H9 (cell line): ENCODE measurements around the gene ORC2. TPM values are rescaled to one million over a fixed set of nuclear protein-coding genes. Genes with fewer than 3 reads are reported as not detected.

Experiments used
- DNase-seq: peaks from one replicate; pipeline ENCODE4 v3.0.0-alpha.2; 2017
- H2AFZ ChIP-seq: one replicate; pipeline ENCODE4 v1.6.1; 2013; ENCODE audit warnings: mild to moderate bottlenecking, low read length, control low read depth, moderate library complexity
- H2AK5ac ChIP-seq: 2 replicates; pipeline ENCODE4 v1.6.1; 2013; ENCODE audit warnings: low read length, control low read depth, mixed read lengths; ENCODE audit not compliant: insufficient read length
- H2BK120ac ChIP-seq: one replicate; pipeline ENCODE4 v1.6.1; 2013; ENCODE audit warnings: low read depth, mild to moderate bottlenecking, low read length, control low read depth, inconsistent platforms; ENCODE audit not compliant: poor library complexity, severe bottlenecking
- H2BK12ac ChIP-seq: 2 replicates; pipeline ENCODE4 v1.6.1; 2013; ENCODE audit warnings: low read length, control low read depth, mixed read lengths, low read depth; ENCODE audit not compliant: insufficient read length
- H2BK15ac ChIP-seq: 2 replicates; pipeline ENCODE4 v1.6.1; 2013; ENCODE audit warnings: low read depth, low read length, control low read depth
- H2BK20ac ChIP-seq: one replicate; pipeline ENCODE4 v1.6.1; 2013; ENCODE audit warnings: low read depth, mild to moderate bottlenecking, low read length, control low read depth, inconsistent platforms; ENCODE audit not compliant: poor library complexity, severe bottlenecking
- H2BK5ac ChIP-seq: 2 replicates; pipeline ENCODE4 v1.6.1; 2013; ENCODE audit warnings: low read length, control low read depth, mixed read lengths; ENCODE audit not compliant: insufficient read length
- H3K14ac ChIP-seq: 2 replicates; pipeline ENCODE4 v1.6.1; 2013; ENCODE audit warnings: low read length, control low read depth; ENCODE audit not compliant: insufficient read depth
- H3K18ac ChIP-seq: 2 replicates; pipeline ENCODE4 v1.6.1; 2013; ENCODE audit warnings: low read depth, mild to moderate bottlenecking, mixed read lengths, low read length, control low read depth; ENCODE audit not compliant: insufficient read length
- H3K23ac ChIP-seq: 2 replicates; pipeline ENCODE4 v1.6.1; 2013; ENCODE audit warnings: low read length, control low read depth, mixed read lengths, low read depth; ENCODE audit not compliant: insufficient read length
- H3K23me2 ChIP-seq: 2 replicates; pipeline ENCODE4 v1.6.1; 2013; ENCODE audit warnings: low read depth, mild to moderate bottlenecking, mixed read lengths, low read length, control low read depth; ENCODE audit not compliant: insufficient read length, poor library complexity, severe bottlenecking
- H3K27ac ChIP-seq: 2 replicates; pipeline ENCODE4 v1.5.1; 2013; ENCODE audit warnings: low read length, control low read depth, mixed read lengths, low read depth; ENCODE audit not compliant: insufficient read length
- H3K27me3 ChIP-seq: 2 replicates; pipeline ENCODE4 v1.6.1; 2013; ENCODE audit warnings: low read length, control low read depth, inconsistent platforms; ENCODE audit not compliant: insufficient read depth
- H3K4ac ChIP-seq: 2 replicates; pipeline ENCODE4 v1.6.1; 2013; ENCODE audit warnings: low read depth, mild to moderate bottlenecking, control low read depth, inconsistent platforms, low read length, moderate library complexity
- H3K4me1 ChIP-seq: 2 replicates; pipeline ENCODE4 v1.6.1; 2013; ENCODE audit warnings: low read length, control low read depth, inconsistent platforms; ENCODE audit not compliant: insufficient read depth
- H3K4me2 ChIP-seq: 2 replicates; pipeline ENCODE4 v1.6.1; 2013; ENCODE audit warnings: low read length, control low read depth, mixed read lengths; ENCODE audit not compliant: insufficient read length, insufficient read depth
- H3K56ac ChIP-seq: 2 replicates; pipeline ENCODE4 v1.6.1; 2013; ENCODE audit warnings: low read depth, mild to moderate bottlenecking, mixed read lengths, low read length, control low read depth; ENCODE audit not compliant: insufficient read length
- H3K79me1 ChIP-seq: 2 replicates; pipeline ENCODE4 v1.6.1; 2013; ENCODE audit warnings: low read depth, mild to moderate bottlenecking, moderate library complexity, low read length, control low read depth, inconsistent platforms; ENCODE audit not compliant: insufficient read depth, poor library complexity, severe bottlenecking
- H3K79me2 ChIP-seq: 2 replicates; pipeline ENCODE4 v1.6.1; 2013; ENCODE audit warnings: low read length, control low read depth, inconsistent platforms; ENCODE audit not compliant: insufficient read depth
- H3K9ac ChIP-seq: 2 replicates; pipeline ENCODE4 v1.6.1; 2013; ENCODE audit warnings: low read length, control low read depth, mixed read lengths; ENCODE audit not compliant: insufficient read length; ENCODE audit errors: extremely low read depth
- H3K9me3 ChIP-seq: one replicate; pipeline ENCODE4 v1.6.1; 2013; ENCODE audit warnings: low read depth, low read length, inconsistent platforms; ENCODE audit not compliant: control insufficient read depth
- H3T11ph ChIP-seq: one replicate; pipeline ENCODE4 v1.6.1; 2013; ENCODE audit warnings: mild to moderate bottlenecking, low read length, control low read depth, inconsistent platforms
- H4K20me1 ChIP-seq: one replicate; pipeline ENCODE4 v1.6.1; 2013; ENCODE audit not compliant: control insufficient read depth, insufficient read length, insufficient read depth
- H4K5ac ChIP-seq: 2 replicates; pipeline ENCODE4 v1.6.1; 2013; ENCODE audit warnings: low read depth, mild to moderate bottlenecking, mixed read lengths, low read length, control low read depth; ENCODE audit not compliant: insufficient read length
- H4K8ac ChIP-seq: replicated peaks from 2 replicates; pipeline ENCODE4 v1.6.1; 2013; ENCODE audit warnings: low read length, control low read depth, mixed read lengths, low read depth; ENCODE audit not compliant: insufficient read length
- H4K91ac ChIP-seq: 2 replicates; pipeline ENCODE4 v1.6.1; 2013; ENCODE audit warnings: low read depth, mild to moderate bottlenecking, moderate library complexity, mixed read lengths, low read length, control low read depth; ENCODE audit not compliant: insufficient read length
- H3K27ac Mint-ChIP-seq, 3 experiments: 2 replicates in 2 of 3; 3 replicates in 1 of 3; pipeline ENCODE4 v1.8.0; 2020 to 2021; ENCODE audit warnings: mixed read lengths in 3 of 3, mild to moderate bottlenecking in 1 of 3, moderate library complexity in 1 of 3
- H3K27me3 Mint-ChIP-seq: 2 replicates; pipeline ENCODE4 v1.8.0; 2021; ENCODE audit warnings: low read depth, mild to moderate bottlenecking, moderate library complexity, mixed read lengths
- H3K36me3 Mint-ChIP-seq, 3 experiments: 2 replicates in 2 of 3; 3 replicates in 1 of 3; pipeline ENCODE4 v1.8.0; 2020 to 2021; ENCODE audit warnings: low read depth in 3 of 3, mixed read lengths in 3 of 3; ENCODE audit not compliant: insufficient read depth in 1 of 3
- H3K4me1 Mint-ChIP-seq, 2 experiments: 2 replicates each; pipeline ENCODE4 v1.8.0; 2020; ENCODE audit warnings: mixed read lengths in 2 of 2
- H3K4me3 Mint-ChIP-seq, 2 experiments: 2 replicates in 1 of 2; 3 replicates in 1 of 2; pipeline ENCODE4 v1.8.0; 2020 to 2021; ENCODE audit warnings: mild to moderate bottlenecking in 2 of 2, mixed read lengths in 2 of 2, moderate library complexity in 1 of 2
- H3K9me3 Mint-ChIP-seq, 2 experiments: 2 replicates in 1 of 2; 3 replicates in 1 of 2; pipeline ENCODE4 v1.8.0; 2020; ENCODE audit warnings: mild to moderate bottlenecking in 2 of 2, mixed read lengths in 2 of 2, moderate library complexity in 1 of 2
- CTCF ChIP-seq: fragments of 200-600 bp; sonication (generic); conservative IDR thresholded peaks from 3 replicates; pipeline ENCODE4 v1.8.0; 2021; ENCODE audit warnings: antibody characterized with exemption, mild to moderate bottlenecking
- WGBS: extraction: QIAGEN DNeasy Blood & Tissue Kit; methylation state at CpG from one replicate; pipeline ENCODE4 v1.1.7; 2013; ENCODE audit warnings: missing lambda C conversion rate, low lambda C conversion rate, mixed read lengths; ENCODE audit not compliant: insufficient read length; ENCODE audit errors: extremely low coverage; 5-methylcytosine and 5-hydroxymethylcytosine counted together
- total RNA-seq: library from RNA; stranded (reverse); gene quantifications from 2 replicates; pipeline ENCODE4 v1.2.1, GENCODE V29; 2021

The ORC2 gene
- total RNA-seq, 1 experiment from 2014 or later, result 65.2 TPM

DNA sequence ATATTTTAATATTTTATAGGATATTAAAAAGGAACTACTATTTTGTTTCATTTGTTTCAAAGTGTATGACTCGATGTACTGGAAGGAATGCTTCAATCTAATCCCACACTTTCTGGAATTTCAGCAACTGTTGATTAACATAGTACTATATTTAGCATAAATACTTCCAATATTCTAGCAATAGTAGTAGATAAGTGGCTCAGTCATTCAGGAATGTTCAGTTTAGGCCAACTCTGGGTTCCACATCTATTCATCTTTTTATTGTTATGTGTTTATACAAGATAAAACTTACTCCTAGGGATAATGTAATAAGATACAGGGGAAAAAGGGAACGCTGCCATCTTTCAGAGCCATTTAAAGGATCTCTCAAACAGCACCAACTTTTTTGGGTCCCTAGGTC is 22.3 kb upstream of the ORC2 start:
- Histone ChIP-seq H2AFZ (no peak overlapping the region), H3K27ac (no peak overlapping the region), H4K91ac (no peak overlapping the region), H3K79me1 (no peaks in the 10 kb centered on the region), H3K4ac (no peak overlapping the region), H3K56ac (no peak overlapping the region), H3K27me3 (no peaks in the 10 kb centered on the region), H3T11ph (no peak overlapping the region), H3K4me1 (no peaks in the 10 kb centered on the region), H4K8ac (no peak overlapping the region), H2BK15ac (no peak overlapping the region), H3K18ac (no peak overlapping the region), H2BK5ac (no peak overlapping the region), H2AK5ac (no peak overlapping the region), H3K9me3 (no peaks in the 10 kb centered on the region), H2BK20ac (no peak overlapping the region), H2BK120ac (no peak overlapping the region), H3K9ac (no peak overlapping the region), H3K79me2 (no peaks in the 10 kb centered on the region), H3K23me2 (no peaks in the 10 kb centered on the region), H3K4me2 (no peak overlapping the region), H3K14ac (no peak overlapping the region), H2BK12ac (no peak overlapping the region), H4K20me1 (no peaks in the 10 kb centered on the region), H4K5ac (no peak overlapping the region), H3K23ac (no peak overlapping the region)
- Mint-ChIP-seq H3K4me3 (no peak overlapping the region), H3K27ac (no peak overlapping the region; a peak in 1 of 7 replicates), H3K4me1 (peaks cover 2 to 10% of the 10 kb centered on the region in 2 experiments), H3K36me3 (peaks cover 0 to 4% (median 2%) of the 10 kb centered on the region in 3 experiments; a peak in 4 of 7 replicates), H3K27me3 (no peaks in the 10 kb centered on the region), H3K9me3 (no peaks in the 10 kb centered on the region)
- TF ChIP-seq CTCF, result no peak
- DNase-seq, result no peak
- WGBS, result no CpG with 5 or more reads among the region's 2 CpGs
